Loucy (cell line): ENCODE data around the gene SNAPC1.
A peak's percentile ranks its signal among the peaks of the same experiment; 100 is the strongest.
"Not testable (repeated sequence)": the region's sequence is repeated elsewhere in the genome, so short reads cannot be mapped to it uniquely, and the experiment has no call there.

Experiments used
- H2AFZ ChIP-seq: fragments of 200-600 bp; sonication (generic); 2 replicates; pipeline ENCODE4 v1.6.0; 2016; ENCODE audit warnings: antibody characterized with exemption, mild to moderate bottlenecking, low read length, moderate library complexity
- H3F3A ChIP-seq: fragments of 200-600 bp; 2 replicates; pipeline ENCODE4 v1.6.0; 2016; ENCODE audit warnings: antibody characterized with exemption, low read depth, mild to moderate bottlenecking
- H3K27me3 ChIP-seq: fragments of 200-600 bp; sonication (generic); 2 replicates; pipeline ENCODE4 v1.6.1; 2014; ENCODE audit warnings: low read length, mild to moderate bottlenecking; ENCODE audit not compliant: insufficient read depth, poor library complexity, severe bottlenecking
- H3K36me3 ChIP-seq: fragments of 200-600 bp; sonication (generic); 2 replicates; pipeline ENCODE4 v1.6.1; 2016; ENCODE audit warnings: low read length; ENCODE audit not compliant: insufficient read depth
- H3K4me1 ChIP-seq: fragments of 200-600 bp; sonication (generic); 2 replicates; pipeline ENCODE4 v1.5.1; 2014; ENCODE audit warnings: low read length, mild to moderate bottlenecking; ENCODE audit not compliant: insufficient read depth, poor library complexity, severe bottlenecking
- H3K4me2 ChIP-seq: fragments of 200-600 bp; sonication (generic); 2 replicates; pipeline ENCODE4 v1.6.0; 2014; ENCODE audit warnings: antibody characterized with exemption, low read length, low read depth, mild to moderate bottlenecking; ENCODE audit not compliant: poor library complexity, severe bottlenecking
- H3K4me3 ChIP-seq: fragments of 200-600 bp; sonication (generic); 2 replicates; pipeline ENCODE4 v1.5.1; 2014; ENCODE audit warnings: low read length, mild to moderate bottlenecking, mixed read lengths; ENCODE audit not compliant: poor library complexity, severe bottlenecking
- H3K79me2 ChIP-seq: fragments of 200-600 bp; sonication (generic); 2 replicates; pipeline ENCODE4 v1.6.1; 2014; ENCODE audit warnings: low read length; ENCODE audit not compliant: insufficient read depth
- H3K9ac ChIP-seq: fragments of 200-600 bp; sonication (generic); 2 replicates; pipeline ENCODE4 v1.6.0; 2014; ENCODE audit warnings: mild to moderate bottlenecking, low read depth, low read length, moderate library complexity; ENCODE audit not compliant: poor library complexity, severe bottlenecking
- H3K9me2 ChIP-seq: fragments of 200-600 bp; sonication (generic); replicated peaks from 2 replicates; pipeline ENCODE4 v1.6.1; 2016; ENCODE audit warnings: low read depth, low read length, mixed read lengths
- H3K9me3 ChIP-seq: fragments of 200-600 bp; sonication (generic); 2 replicates; pipeline ENCODE4 v1.6.1; 2014; ENCODE audit warnings: mild to moderate bottlenecking, antibody characterized with exemption, low read length, low read depth; ENCODE audit not compliant: insufficient read depth
- H4K20me1 ChIP-seq: fragments of 200-600 bp; sonication (generic); 2 replicates; pipeline ENCODE4 v1.6.0; 2014; ENCODE audit warnings: antibody characterized with exemption, low read length, mild to moderate bottlenecking; ENCODE audit not compliant: insufficient read depth, poor library complexity, severe bottlenecking
- EZH2phosphoT487 ChIP-seq: fragments of 200-600 bp; IDR thresholded peaks from 2 replicates; pipeline ENCODE4 v1.6.1; 2018; ENCODE audit warnings: antibody characterized with exemption, mild to moderate bottlenecking, moderate library complexity, borderline replicate concordance
- TF ChIP-seq, protein P1 (sequence below): fragments of 200-600 bp; sonication (generic); conservative IDR thresholded peaks from 2 replicates; pipeline ENCODE4 v1.5.1; 2014; ENCODE audit warnings: mild to moderate bottlenecking, antibody characterized with exemption, low read length

SNAPC1 gene

DNA sequence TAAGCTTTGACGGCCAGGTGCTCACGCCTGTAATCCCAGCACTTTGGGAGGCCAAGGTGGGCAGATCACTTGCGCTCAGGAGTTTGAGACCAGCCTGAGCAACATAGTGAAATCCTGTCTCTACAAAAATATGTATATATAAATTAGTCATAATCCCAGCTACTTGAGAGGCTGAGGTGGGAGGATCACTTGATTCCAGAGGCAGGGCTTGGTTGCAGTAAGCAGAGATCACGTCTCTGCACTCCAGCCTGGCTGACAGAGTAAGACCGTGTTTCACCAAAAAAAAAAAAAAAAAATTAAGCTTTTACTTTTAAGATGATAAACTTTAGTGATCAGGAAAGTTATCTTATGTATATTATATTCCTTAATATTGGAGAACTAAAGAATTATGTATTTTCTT lies 18.0 kb upstream of the SNAPC1 start:
- Histone ChIP-seq H3K9ac (no peak overlapping the region), H3K79me2 (peaks cover 82% of the 10 kb centered on the region; the same call in 1 of the 2 replicates), H3K4me2 (no peak overlapping the region), H2AFZ (no peak overlapping the region), H3K36me3 (peaks cover 88% of the 10 kb centered on the region), H3K9me3 (no peaks in the 10 kb centered on the region), H3K4me1 (peaks cover 13% of the 10 kb centered on the region), H3F3A (peaks cover 4% of the 10 kb centered on the region; the same call in 1 of the 2 replicates), H3K4me3 (no peak overlapping the region), H3K27me3 (no peaks in the 10 kb centered on the region), H3K9me2 (no peaks in the 10 kb centered on the region), H4K20me1 (peaks cover 41% of the 10 kb centered on the region)
- no peak for TF ChIP-seq EZH2phosphoT487
- TF ChIP-seq, protein P1, sequence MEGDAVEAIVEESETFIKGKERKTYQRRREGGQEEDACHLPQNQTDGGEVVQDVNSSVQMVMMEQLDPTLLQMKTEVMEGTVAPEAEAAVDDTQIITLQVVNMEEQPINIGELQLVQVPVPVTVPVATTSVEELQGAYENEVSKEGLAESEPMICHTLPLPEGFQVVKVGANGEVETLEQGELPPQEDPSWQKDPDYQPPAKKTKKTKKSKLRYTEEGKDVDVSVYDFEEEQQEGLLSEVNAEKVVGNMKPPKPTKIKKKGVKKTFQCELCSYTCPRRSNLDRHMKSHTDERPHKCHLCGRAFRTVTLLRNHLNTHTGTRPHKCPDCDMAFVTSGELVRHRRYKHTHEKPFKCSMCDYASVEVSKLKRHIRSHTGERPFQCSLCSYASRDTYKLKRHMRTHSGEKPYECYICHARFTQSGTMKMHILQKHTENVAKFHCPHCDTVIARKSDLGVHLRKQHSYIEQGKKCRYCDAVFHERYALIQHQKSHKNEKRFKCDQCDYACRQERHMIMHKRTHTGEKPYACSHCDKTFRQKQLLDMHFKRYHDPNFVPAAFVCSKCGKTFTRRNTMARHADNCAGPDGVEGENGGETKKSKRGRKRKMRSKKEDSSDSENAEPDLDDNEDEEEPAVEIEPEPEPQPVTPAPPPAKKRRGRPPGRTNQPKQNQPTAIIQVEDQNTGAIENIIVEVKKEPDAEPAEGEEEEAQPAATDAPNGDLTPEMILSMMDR: no peak

- H3K36me3 ChIP-seq: peaks cover 70% of the 10 kb centered on the region
- peaks cover 22% of the 10 kb centered on the region for H3K4me1 ChIP-seq
- H3K4me2 ChIP-seq: peak overlapping the region; percentile 90
- not testable (repeated sequence) for H2AFZ ChIP-seq, H3K9me2 ChIP-seq, H3F3A ChIP-seq, H3K27me3 ChIP-seq, H3K9me3 ChIP-seq
- peaks cover 31% of the 10 kb centered on the region for H4K20me1 ChIP-seq
- H3K4me3 ChIP-seq: peak overlapping the region; percentile 93
- peaks cover 90% of the 10 kb centered on the region; the same call in 1 of the 2 replicates for H3K79me2 ChIP-seq
- peak overlapping the region; percentile 78 for H3K9ac ChIP-seq
These were observed 15.9 kb upstream of the SNAPC1 start for GRCh38 chr14:61746346-61746745.

DNA sequence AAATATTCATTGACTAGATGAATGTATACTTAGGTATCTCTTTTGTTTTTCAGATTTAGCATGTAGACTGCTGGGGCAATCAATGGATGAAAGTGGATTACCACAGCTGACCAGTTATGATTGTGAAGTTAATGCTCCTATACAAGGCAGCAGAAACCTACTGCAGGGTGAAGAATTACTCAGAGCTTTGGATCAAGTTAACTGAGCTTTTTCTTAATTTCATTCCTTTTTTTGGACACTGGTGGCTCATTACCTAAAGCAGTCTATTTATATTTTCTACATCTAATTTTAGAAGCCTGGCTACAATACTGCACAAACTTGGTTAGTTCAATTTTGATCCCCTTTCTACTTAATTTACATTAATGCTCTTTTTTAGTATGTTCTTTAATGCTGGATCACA lies 15.3 kb upstream of the SNAPC1 start:
- Histone ChIP-seq H3K4me3 (peak overlapping the region; percentile 93), H3K4me1 (peaks cover 26% of the 10 kb centered on the region), H2AFZ (no peak overlapping the region), H3K9ac (peak overlapping the region; percentile 78), H3F3A (peaks cover 4% of the 10 kb centered on the region; the same call in 1 of the 2 replicates), H4K20me1 (peaks cover 31% of the 10 kb centered on the region), H3K79me2 (peaks cover 88% of the 10 kb centered on the region; the same call in 1 of the 2 replicates), H3K36me3 (peaks cover 65% of the 10 kb centered on the region), H3K9me3 (no peaks in the 10 kb centered on the region), H3K4me2 (peak overlapping the region; percentile 90), H3K9me2 (no peaks in the 10 kb centered on the region), H3K27me3 (no peaks in the 10 kb centered on the region)
- no peak for TF ChIP-seq EZH2phosphoT487
- TF ChIP-seq, protein P1: no peak

DNA sequence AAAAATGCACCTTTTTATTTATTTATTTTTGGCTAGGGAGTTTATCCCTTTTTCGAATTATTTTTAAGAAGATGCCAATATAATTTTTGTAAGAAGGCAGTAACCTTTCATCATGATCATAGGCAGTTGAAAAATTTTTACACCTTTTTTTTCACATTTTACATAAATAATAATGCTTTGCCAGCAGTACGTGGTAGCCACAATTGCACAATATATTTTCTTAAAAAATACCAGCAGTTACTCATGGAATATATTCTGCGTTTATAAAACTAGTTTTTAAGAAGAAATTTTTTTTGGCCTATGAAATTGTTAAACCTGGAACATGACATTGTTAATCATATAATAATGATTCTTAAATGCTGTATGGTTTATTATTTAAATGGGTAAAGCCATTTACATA lies 14.9 kb upstream of the SNAPC1 start:
- Histone ChIP-seq H3K4me1 (peaks cover 28% of the 10 kb centered on the region), H3K9ac (peak overlapping the region; percentile 78), H3K4me2 (peak overlapping the region; percentile 90), H3K27me3 (no peaks in the 10 kb centered on the region), H3F3A (peaks cover 4% of the 10 kb centered on the region; the same call in 1 of the 2 replicates), H3K79me2 (peaks cover 84% of the 10 kb centered on the region; the same call in 1 of the 2 replicates), H2AFZ (no peak overlapping the region), H3K4me3 (peak overlapping the region; percentile 93), H4K20me1 (peaks cover 31% of the 10 kb centered on the region), H3K36me3 (peaks cover 60% of the 10 kb centered on the region), H3K9me2 (no peaks in the 10 kb centered on the region), H3K9me3 (no peaks in the 10 kb centered on the region)
- TF ChIP-seq, protein P1: no peak
- no peak for TF ChIP-seq EZH2phosphoT487
